NCI-H128 (cell line): ENCODE data around the gene CD47.

ENCODE experiments used
- DNase-seq: peaks from one replicate; lab custom pipeline; 2025; ENCODE audit not compliant: unreplicated experiment; lab: John Stamatoyannopoulos, UW

The CD47 gene

GRCh38 chr3:108117241-108117775, 26.5 kb upstream of the CD47 start:
- no peak for DNase-seq

- DNase-seq = no peak
Observed at GRCh38 chr3:108114423-108115065, 23.7 kb upstream of the CD47 start.

GRCh38 chr3:108113975-108114374, 23.1 kb upstream of the CD47 start:
- DNase-seq = no peak

- no peak for DNase-seq
Observed at GRCh38 chr3:108110934-108111333, 20.1 kb upstream of the CD47 start.

GRCh38 chr3:108108416-108108815, 17.6 kb upstream of the CD47 start:
- no peak for DNase-seq

GRCh38 chr3:108106449-108106848, 15.6 kb upstream of the CD47 start:
- DNase-seq = no peak

GRCh38 chr3:108106031-108106430, 15.2 kb upstream of the CD47 start:
- DNase-seq = no peak

GRCh38 chr3:108103886-108104797, 13.3 kb upstream of the CD47 start:
- DNase-seq = no peak

GRCh38 chr3:108103040-108103751, 12.4 kb upstream of the CD47 start:
- no peak for DNase-seq

GRCh38 chr3:108102420-108103039, 11.7 kb upstream of the CD47 start:
- DNase-seq = no peak

GRCh38 chr3:108100906-108101660, 10.3 kb upstream of the CD47 start:
- DNase-seq = no peak

GRCh38 chr3:108099679-108100428, 9.0 kb upstream of the CD47 start:
- no peak for DNase-seq

GRCh38 chr3:108099244-108099643, 8.4 kb upstream of the CD47 start:
- DNase-seq = no peak

- no peak for DNase-seq
Observed at GRCh38 chr3:108098003-108098370, 7.2 kb upstream of the CD47 start.

- no peak for DNase-seq
Observed at GRCh38 chr3:108097322-108098002, 6.6 kb upstream of the CD47 start.

GRCh38 chr3:108096532-108097321, 5.9 kb upstream of the CD47 start:
- no peak for DNase-seq

GRCh38 chr3:108093616-108094015, 2.8 kb upstream of the CD47 start:
- DNase-seq = no peak

GRCh38 chr3:108093021-108093420, 2.2 kb upstream of the CD47 start:
- no peak for DNase-seq
